ENCODE measurements around the gene PISD. TPM values are rescaled to one million over a fixed set of nuclear protein-coding genes. Genes with fewer than 3 reads are reported as not detected.
A peak's percentile ranks its signal among the peaks of the same experiment; 100 is the strongest.
"Not testable (repeated sequence)": the region's sequence is repeated elsewhere in the genome, so short reads cannot be mapped to it uniquely, and the experiment has no call there.

PISD gene
- polyA plus RNA-seq, 1 donor from 2014 or later, result 20.7 TPM

DNA sequence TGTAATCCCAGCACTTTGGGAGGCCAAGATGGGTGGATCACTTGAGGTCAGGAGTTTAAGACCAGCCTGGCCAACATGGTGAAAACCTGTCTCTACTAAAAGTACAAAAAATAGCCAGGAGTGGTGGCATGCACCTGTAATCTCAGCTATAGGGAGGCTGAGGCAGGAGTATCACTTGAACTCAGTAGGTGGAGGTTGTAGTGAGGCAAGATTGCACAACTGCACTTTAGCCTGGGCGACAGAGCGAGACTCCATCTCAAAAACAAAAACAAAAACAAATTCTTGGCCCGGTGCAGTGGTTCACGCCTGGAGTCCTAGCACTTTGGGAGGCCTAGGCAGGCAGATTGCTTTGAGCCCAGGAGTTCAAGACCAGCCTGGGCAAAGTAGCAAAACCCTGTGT is 6.8 kb upstream of the PISD start:
- not testable (repeated sequence) for H3K36me3 Mint-ChIP-seq, H3K4me1 Mint-ChIP-seq, H3K27ac Mint-ChIP-seq, H3K9me3 Mint-ChIP-seq, H3K4me3 Mint-ChIP-seq, H3K27me3 Mint-ChIP-seq

DNA sequence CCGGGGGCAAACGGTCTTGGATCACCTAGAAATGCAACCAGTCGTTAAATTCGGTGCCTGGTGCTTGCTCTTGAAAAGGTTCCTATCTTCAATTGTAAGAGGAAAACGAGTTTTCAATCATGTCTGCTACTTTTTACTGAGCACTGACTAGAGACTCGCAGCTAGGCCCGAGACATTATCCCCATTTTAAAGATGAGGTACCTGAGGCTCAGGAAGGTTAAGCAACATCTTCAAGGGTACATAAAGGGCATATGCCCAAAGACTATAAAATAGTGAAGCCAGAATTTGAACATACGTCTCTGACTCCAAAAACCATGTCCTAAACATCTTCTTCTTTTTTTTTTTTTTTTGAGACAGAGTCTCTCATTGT is 638 bp upstream of the PISD start:
- no peaks in the 10 kb centered on the region for H3K9me3 Mint-ChIP-seq
- H3K27me3 Mint-ChIP-seq, result no peaks in the 10 kb centered on the region
- H3K4me1 Mint-ChIP-seq, result peaks cover 15 to 26% (median 26%) of the 10 kb centered on the region in 3 donors

DNA sequence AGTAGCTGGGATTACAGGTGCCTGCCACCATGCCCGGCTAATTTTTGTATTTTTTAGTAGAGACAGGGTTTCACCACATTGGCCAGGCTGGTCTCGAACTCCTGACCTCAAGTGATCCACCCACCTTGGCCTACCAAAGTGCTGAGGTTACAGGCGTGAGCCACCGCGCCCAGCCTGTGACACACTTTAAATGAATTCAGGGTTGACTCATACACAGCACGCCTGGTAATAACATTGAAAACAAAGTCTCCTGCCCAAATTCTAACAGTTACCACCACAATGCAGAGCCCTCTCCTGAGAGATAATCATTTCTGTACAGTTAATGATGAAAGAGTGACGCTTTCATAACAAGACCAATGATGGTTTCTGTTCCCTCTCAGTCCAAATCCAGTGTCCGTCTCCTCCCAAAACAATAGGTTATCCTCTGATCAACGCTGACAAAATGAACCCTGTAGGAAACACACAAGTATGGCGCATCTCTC is 1.1 kb downstream of the PISD start:
- H3K27ac Mint-ChIP-seq, result peak overlapping the region; percentile 94 to 98 (median 97)
- not testable (repeated sequence) for H3K9me3 Mint-ChIP-seq, H3K27me3 Mint-ChIP-seq, H3K36me3 Mint-ChIP-seq
- H3K4me1 Mint-ChIP-seq, result peaks cover 15 to 28% (median 26%) of the 10 kb centered on the region in 3 donors
- H3K4me3 Mint-ChIP-seq, result peak overlapping the region; percentile 96 to 99 (median 98)

More for the DNA sequence above, 638 bp upstream of the PISD start:
- Mint-ChIP-seq H3K4me3 (peak overlapping the region; percentile 96 to 99 (median 98)), H3K36me3 (no peaks in the 10 kb centered on the region), H3K27ac (peak overlapping the region; percentile 94 to 98 (median 97))

DNA sequence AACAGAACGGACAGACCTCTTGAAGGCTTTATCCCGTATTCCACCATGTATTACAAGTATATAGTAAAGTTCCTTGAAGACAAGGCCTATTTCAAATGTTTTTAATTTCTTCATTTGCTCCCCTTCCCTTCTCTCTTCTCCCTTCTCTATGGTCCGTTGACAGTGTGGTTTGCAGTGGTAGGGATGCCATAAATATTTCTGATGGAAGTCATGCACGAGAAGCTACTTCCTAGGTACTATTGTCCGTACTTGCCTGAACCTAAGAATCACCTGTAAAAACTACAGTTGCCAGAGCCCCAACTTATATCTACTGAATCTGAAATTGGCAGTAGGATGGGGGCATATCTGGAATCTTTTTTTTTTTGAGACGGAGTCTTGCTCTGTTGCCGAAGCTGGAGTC is 2.8 kb downstream of the PISD start:
- no peak overlapping the region for H3K4me3 Mint-ChIP-seq
- H3K4me1 Mint-ChIP-seq, result peaks cover 14 to 29% (median 27%) of the 10 kb centered on the region in 3 donors
- no peak overlapping the region for H3K27ac Mint-ChIP-seq
- H3K27me3 Mint-ChIP-seq, result no peaks in the 10 kb centered on the region
- H3K9me3 Mint-ChIP-seq, result no peaks in the 10 kb centered on the region
- no peaks in the 10 kb centered on the region for H3K36me3 Mint-ChIP-seq

- H3K36me3 Mint-ChIP-seq, result peaks cover 4% of the 10 kb centered on the region
- peaks cover 37 to 46% (median 38%) of the 10 kb centered on the region in 3 donors for H3K4me1 Mint-ChIP-seq
- H3K4me3 Mint-ChIP-seq, result peak overlapping the region in 2 of 4 donors; percentile 25 to 61
- H3K27ac Mint-ChIP-seq, result peak overlapping the region in 2 of 3 donors; percentile 39 to 43
- H3K9me3 Mint-ChIP-seq, result no peaks in the 10 kb centered on the region
- H3K27me3 Mint-ChIP-seq, result no peaks in the 10 kb centered on the region
These were observed 7.6 kb downstream of the PISD start for GRCh38 chr22:31654408-31654807.

DNA sequence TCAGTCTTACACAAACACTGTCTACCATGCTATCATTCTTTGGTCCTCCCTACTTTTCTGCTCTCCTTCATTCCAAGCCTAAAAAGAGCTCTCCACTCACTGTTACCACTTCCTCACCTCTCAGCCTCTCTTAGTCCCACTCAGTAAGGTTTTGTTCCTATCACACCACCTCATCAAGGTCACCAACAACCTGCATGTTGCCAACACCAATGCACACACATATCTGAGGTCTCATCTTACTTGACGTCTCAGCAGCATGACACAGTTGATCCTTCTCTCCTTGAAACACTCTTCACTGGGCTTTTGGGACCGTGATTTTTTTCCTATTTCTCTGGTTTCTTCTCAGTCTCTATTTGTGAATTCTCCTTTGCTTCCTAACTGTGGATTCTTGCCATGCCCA is 8.1 kb downstream of the PISD start:
- Mint-ChIP-seq H3K4me1 (peaks cover 42 to 44% (median 42%) of the 10 kb centered on the region in 3 donors), H3K27me3 (no peaks in the 10 kb centered on the region), H3K36me3 (peaks cover 4% of the 10 kb centered on the region), H3K4me3 (peak overlapping the region in 3 of 4 donors; percentile 51 to 77 (median 61)), H3K27ac (peak overlapping the region in 2 of 3 donors; percentile 39 to 49), H3K9me3 (no peaks in the 10 kb centered on the region)

GRCh38 chr22:31652911-31653684 is 8.9 kb downstream of the PISD start:
- Mint-ChIP-seq H3K27ac (peak overlapping the region; percentile 17 to 39 (median 20)), H3K27me3 (no peaks in the 10 kb centered on the region), H3K4me3 (peak overlapping the region; percentile 30 to 85 (median 57))

GRCh38 chr22:31652088-31652487 is 9.9 kb downstream of the PISD start:
- peaks cover 7% of the 10 kb centered on the region for H3K36me3 Mint-ChIP-seq
- peak overlapping the region; percentile 25 to 90 (median 43) for H3K4me3 Mint-ChIP-seq
- peak overlapping the region in 2 of 3 donors; percentile 40 to 73 for H3K27ac Mint-ChIP-seq
- no peaks in the 10 kb centered on the region for H3K9me3 Mint-ChIP-seq
- H3K27me3 Mint-ChIP-seq, result no peaks in the 10 kb centered on the region
- H3K4me1 Mint-ChIP-seq, result peaks cover 40 to 42% (median 40%) of the 10 kb centered on the region in 3 donors

More at GRCh38 chr22:31652911-31653684, 8.9 kb downstream of the PISD start:
- peaks cover 42 to 44% (median 44%) of the 10 kb centered on the region in 3 donors for H3K4me1 Mint-ChIP-seq
- peaks cover 7% of the 10 kb centered on the region for H3K36me3 Mint-ChIP-seq
- no peaks in the 10 kb centered on the region for H3K9me3 Mint-ChIP-seq

DNA sequence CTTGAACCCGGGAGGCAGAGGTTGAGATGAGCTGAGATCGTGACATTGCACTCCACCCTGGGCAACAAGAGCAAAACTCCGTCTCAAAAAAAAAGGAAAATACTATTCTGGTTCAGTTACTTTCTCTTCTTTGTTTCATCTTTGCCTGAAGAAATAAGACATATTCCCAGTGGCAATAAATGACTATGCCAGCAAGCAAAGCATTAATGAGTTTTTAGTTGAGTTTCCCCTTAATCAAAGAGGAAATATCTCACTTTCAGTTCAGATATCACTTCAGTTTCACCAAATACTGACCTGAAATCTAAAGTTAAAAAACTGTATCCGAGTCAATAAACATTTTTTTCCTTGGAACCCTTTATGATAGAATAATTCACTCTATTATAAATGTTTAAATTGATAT is 10.4 kb downstream of the PISD start:
- Mint-ChIP-seq H3K4me1 (peaks cover 39 to 42% (median 40%) of the 10 kb centered on the region in 3 donors), H3K27me3 (no peaks in the 10 kb centered on the region), H3K27ac (peak overlapping the region; percentile 40 to 89 (median 73))

DNA sequence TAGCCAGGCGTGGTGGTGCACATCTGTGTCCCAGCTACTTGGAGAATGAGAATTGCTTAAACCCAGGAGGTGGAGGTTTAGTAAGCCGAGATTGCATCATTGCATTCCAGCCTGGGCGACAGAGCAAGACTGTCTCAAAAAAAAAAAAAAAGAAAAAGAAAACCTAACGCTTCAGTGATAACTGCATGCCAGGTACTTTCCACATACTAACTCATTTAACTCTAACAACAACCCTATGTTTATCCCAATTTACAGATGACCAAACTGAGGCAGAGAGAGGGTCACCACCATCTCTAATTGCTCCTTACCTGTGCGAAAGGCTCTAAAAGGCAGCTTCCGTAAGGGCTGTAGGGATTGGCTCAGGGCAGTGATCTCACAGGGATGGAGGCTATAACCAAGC is 11.6 kb downstream of the PISD start:
- H3K27me3 Mint-ChIP-seq, result no peaks in the 10 kb centered on the region
- no peaks in the 10 kb centered on the region for H3K9me3 Mint-ChIP-seq
- H3K4me3 Mint-ChIP-seq, result no peak overlapping the region
- peaks cover 38 to 42% (median 40%) of the 10 kb centered on the region in 3 donors for H3K4me1 Mint-ChIP-seq
- H3K36me3 Mint-ChIP-seq, result peaks cover 7% of the 10 kb centered on the region
- H3K27ac Mint-ChIP-seq, result peak overlapping the region in 2 of 3 donors; percentile 41 to 73

More for the DNA sequence above, 10.4 kb downstream of the PISD start:
- H3K4me3 Mint-ChIP-seq, result peak overlapping the region; percentile 34 to 90 (median 42)
- peaks cover 7% of the 10 kb centered on the region for H3K36me3 Mint-ChIP-seq
- H3K9me3 Mint-ChIP-seq, result no peaks in the 10 kb centered on the region

DNA sequence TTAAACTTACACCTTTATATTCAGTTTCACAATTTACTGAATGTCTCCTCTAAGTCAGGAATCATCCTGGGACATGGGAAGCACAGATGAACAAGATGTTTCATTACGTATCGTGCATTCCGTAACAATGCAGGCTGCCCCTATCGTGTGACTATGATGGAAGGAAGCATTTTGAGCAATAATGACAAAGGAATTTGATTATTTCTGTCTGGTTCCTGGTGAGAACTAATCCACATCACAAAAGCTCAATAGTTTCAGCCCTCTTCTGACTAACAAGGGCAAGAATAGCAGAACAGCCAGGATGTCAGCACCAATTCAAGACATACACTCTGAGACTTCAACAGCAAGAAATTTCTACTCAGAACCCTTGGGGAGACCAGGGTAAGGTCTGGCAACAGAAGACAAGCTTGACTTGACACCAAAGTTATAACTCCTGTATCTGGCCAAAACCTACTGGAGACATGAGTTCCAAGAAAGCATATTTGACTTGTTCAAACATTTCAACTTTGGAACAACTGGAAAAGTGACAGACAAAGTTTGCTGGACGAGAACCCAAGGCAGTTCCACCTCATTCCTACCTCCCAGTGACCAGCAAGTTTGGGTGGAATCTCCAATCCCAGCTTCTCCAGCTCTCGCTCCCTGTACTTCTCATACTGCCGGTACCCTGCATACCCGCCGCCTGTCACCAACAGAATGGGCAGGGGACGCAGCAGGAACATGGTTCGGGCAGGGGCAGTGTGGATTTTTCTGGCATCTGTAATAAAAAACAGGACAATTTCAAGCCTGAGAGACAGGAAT is 14.3 kb downstream of the PISD start:
- peaks cover 19 to 24% (median 23%) of the 10 kb centered on the region in 3 donors for H3K4me1 Mint-ChIP-seq
- no peaks in the 10 kb centered on the region for H3K9me3 Mint-ChIP-seq
- no peaks in the 10 kb centered on the region for H3K27me3 Mint-ChIP-seq
- H3K27ac Mint-ChIP-seq, result no peak overlapping the region
- peaks cover 7% of the 10 kb centered on the region for H3K36me3 Mint-ChIP-seq
- H3K4me3 Mint-ChIP-seq, result no peak overlapping the region

GRCh38 chr22:31647066-31647465 is 14.9 kb downstream of the PISD start:
- Mint-ChIP-seq H3K27ac (no peak overlapping the region), H3K27me3 (no peaks in the 10 kb centered on the region), H3K4me3 (no peak overlapping the region), H3K4me1 (peaks cover 16 to 23% (median 22%) of the 10 kb centered on the region in 3 donors), H3K9me3 (no peaks in the 10 kb centered on the region), H3K36me3 (peaks cover 7% of the 10 kb centered on the region)

- Mint-ChIP-seq H3K4me3 (no peak overlapping the region), H3K27ac (no peak overlapping the region), H3K27me3 (no peaks in the 10 kb centered on the region), H3K36me3 (peaks cover 7% of the 10 kb centered on the region), H3K9me3 (no peaks in the 10 kb centered on the region), H3K4me1 (peaks cover 11 to 16% (median 16%) of the 10 kb centered on the region in 3 donors)
These were observed 15.6 kb downstream of the PISD start for GRCh38 chr22:31646186-31647019.

DNA sequence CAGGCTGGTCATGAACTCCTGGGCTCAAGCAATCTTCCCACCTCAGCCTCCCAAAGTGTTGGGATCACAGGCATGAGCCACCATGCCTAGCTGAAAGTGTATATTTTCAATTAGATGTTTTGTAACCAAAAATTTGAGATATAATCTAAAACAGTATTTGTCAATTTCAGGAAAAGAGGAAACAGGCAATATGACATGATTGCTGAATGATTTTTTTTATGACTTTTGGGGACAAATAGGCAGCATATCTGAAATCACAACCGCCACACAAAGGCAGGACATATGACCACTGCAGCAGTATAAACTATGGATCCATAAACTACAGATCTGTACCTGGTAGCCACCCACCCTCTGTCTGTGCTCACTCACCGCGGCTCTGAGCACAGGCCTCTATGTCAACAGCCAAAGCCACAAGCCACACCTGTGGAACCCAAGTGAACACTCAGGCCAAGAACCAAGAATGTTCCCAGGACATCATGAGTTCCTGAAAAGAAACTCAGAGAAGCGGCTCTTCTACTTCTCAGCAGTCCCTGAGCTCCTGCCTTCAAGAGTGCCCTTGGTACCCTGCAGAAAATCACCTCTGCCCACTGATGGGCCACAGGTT is 22.5 kb downstream of the PISD start:
- Mint-ChIP-seq H3K36me3 (no peaks in the 10 kb centered on the region), H3K4me1 (peaks cover 30 to 36% (median 32%) of the 10 kb centered on the region in 3 donors), H3K27ac (peak overlapping the region; percentile 45 to 91 (median 61)), H3K9me3 (no peaks in the 10 kb centered on the region), H3K27me3 (no peaks in the 10 kb centered on the region), H3K4me3 (peak overlapping the region; percentile 13 to 82 (median 64))
